Fibroblast of lung (primary cell): Measurements from ENCODE around the gene PLXNA4.

Experiments
- CTCF ChIP-seq, 2 donors: IDR thresholded peaks in 1 of 2; conservative IDR thresholded peaks in 1 of 2; 1 replicate in 1 of 2; 2 replicates in 1 of 2; pipeline ENCODE4 v1.5.1; 2011 to 2012; ENCODE audit warnings: low read length in 2 of 2, control low read depth in 1 of 2, inconsistent platforms in 1 of 2, low read depth in 1 of 2, mild to moderate bottlenecking in 1 of 2
- EZH2 ChIP-seq: IDR thresholded peaks from 2 replicates; pipeline ENCODE4 v1.5.1; 2012; ENCODE audit warnings: low read length, control low read depth, mild to moderate bottlenecking; ENCODE audit errors: missing control alignments

- TF ChIP-seq CTCF (conservative IDR thresholded peaks at IDR 0.05 in 1 of 2, IDR thresholded peaks at IDR 0.05 in 1 of 2; ENCODE audit: low read depth in 1 of 2, low read length in 2 of 2) (no peak), EZH2 (no peak)
Observed at GRCh38 chr7:132472463-132473120, 103.7 kb downstream of the PLXNA4 start.
